Epithelial cell of esophagus (primary cell): ENCODE results near the gene RCL1.

Experiments used
- DNase-seq: peaks from one replicate; pipeline ENCODE4 v3.0.0; 2010; ENCODE audit warnings: low read depth
- H3K4me3 ChIP-seq: 2 replicates; pipeline ENCODE4 v1.5.1; 2011; ENCODE audit warnings: mild to moderate bottlenecking, low read length, control low read depth
- CTCF ChIP-seq: IDR thresholded peaks from 2 replicates; pipeline ENCODE4 v1.5.1; 2011; ENCODE audit warnings: low read depth, mild to moderate bottlenecking, low read length, control low read depth, inconsistent platforms; ENCODE audit not compliant: insufficient read depth; ENCODE audit errors: missing control alignments

The RCL1 gene

DNA sequence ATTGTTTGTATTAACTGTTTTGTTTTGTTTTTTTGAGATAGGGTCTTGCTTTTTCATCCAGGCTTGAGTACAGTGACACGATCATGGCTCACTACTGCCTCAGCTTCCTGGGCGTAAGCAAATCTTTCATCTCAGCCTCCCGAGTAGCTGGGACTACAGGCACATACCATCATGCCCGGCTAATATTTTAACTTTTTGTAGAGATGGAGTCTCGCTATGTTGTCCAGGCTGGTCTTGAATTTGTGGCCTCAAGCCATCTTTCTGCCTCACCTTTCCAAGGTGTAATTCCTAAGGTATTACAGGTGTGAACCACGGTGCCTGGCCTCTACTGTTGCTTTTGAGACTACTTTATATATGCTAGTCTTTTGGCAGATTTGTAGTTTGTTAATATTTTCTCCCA lies 8.4 kb downstream of the RCL1 start:
- no peak for DNase-seq
- no peak for TF ChIP-seq CTCF

GRCh38 chr9:4803670-4804530 lies 11.2 kb downstream of the RCL1 start:
- no peak for DNase-seq
- H3K4me3 ChIP-seq, result no peak overlapping the region
- no peak for TF ChIP-seq CTCF

More for the DNA sequence above, 8.4 kb downstream of the RCL1 start:
- H3K4me3 ChIP-seq, result no peak overlapping the region

GRCh38 chr9:4804531-4805016 lies 11.8 kb downstream of the RCL1 start:
- no peak overlapping the region for H3K4me3 ChIP-seq
- no peak for TF ChIP-seq CTCF
- DNase-seq, result no peak

DNA sequence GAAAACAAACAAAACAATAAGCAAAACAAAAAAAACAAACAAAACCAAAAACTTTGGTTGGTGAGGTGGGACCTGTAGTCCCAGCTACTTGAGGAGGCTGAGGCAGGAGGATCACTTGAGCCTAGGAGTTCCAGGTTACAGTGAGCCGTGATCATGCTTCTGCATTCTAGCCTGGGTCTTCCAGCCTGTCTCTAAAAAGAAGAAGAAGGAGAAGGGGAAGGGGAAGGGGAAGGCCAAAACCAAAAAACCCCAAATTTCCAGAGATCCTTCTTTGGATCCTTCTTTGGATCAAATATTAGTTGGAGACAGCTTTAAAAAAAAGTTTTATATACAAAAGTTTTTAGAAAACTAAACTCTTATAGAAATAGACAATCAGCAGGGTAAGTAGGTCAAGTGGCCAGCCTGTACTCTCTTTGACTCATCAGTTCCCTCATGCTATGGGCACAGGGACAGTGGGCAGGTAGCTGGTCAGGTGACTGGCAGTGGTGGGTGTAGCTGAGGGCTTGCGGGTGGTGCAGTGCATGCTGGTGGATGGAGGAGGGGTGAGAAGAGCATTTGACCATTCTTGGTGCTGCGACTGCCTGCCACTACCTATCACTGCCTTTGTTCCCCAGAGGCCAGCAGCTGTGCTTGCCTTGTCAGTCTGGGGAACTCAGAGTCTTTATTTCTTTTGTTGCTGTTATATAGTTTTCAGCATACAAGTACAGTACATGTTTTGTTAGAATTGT lies 12.6 kb downstream of the RCL1 start:
- TF ChIP-seq CTCF, result no peak
- DNase-seq, result no peak
- H3K4me3 ChIP-seq, result no peak overlapping the region

- DNase-seq, result no peak
Observed at GRCh38 chr9:4810565-4810964, 17.8 kb downstream of the RCL1 start.

DNA sequence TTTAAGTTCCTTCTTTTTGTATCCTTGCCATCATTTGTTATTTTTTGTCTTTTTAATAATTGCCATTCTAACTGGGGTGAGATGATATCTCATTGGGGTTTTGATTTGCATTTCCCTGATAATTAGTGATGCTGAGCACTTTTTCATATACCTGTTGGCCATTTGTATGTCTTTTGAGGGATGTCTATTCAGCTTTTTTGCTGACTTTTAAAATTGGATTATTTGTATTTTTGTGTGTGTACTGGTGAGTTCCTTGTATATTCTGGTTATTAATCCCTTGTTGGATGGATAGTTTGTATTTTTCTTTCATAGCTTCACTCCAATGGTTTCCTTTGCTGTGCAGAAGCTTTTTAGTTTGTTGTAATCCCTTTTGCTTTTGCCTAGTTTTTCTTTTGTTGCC lies 19.1 kb downstream of the RCL1 start:
- no peak for TF ChIP-seq CTCF
- H3K4me3 ChIP-seq, result no peak overlapping the region
- no peak for DNase-seq

More at GRCh38 chr9:4810565-4810964, 17.8 kb downstream of the RCL1 start:
- no peak overlapping the region for H3K4me3 ChIP-seq
- TF ChIP-seq CTCF, result no peak

GRCh38 chr9:4812858-4813257 lies 20.1 kb downstream of the RCL1 start:
- no peak overlapping the region for H3K4me3 ChIP-seq
- no peak for DNase-seq
- no peak for TF ChIP-seq CTCF
